ENCODE measurements around the gene CYFIP1.
A peak's percentile ranks its signal among the peaks of the same experiment; 100 is the strongest.

Gene CYFIP1

GRCh38 chr15:22931784-22932536 lies 48.2 kb downstream of the CYFIP1 start:
- no peak for TF ChIP-seq CTCF (IDR thresholded peaks at IDR 0.05)
- DNase-seq (ENCODE audit: low spot score) = no peak
- no peak overlapping the region for H3K27ac ChIP-seq

GRCh38 chr15:22930782-22931484 lies 49.2 kb downstream of the CYFIP1 start:
- no peak overlapping the region for H3K4me3 ChIP-seq
- H3K27ac ChIP-seq = peak overlapping the region in 1 of 2 donors; percentile 26
- no peak for DNase-seq (ENCODE audit: low spot score)
- no peak for TF ChIP-seq CTCF (IDR thresholded peaks at IDR 0.05)

More at GRCh38 chr15:22931784-22932536, 48.2 kb downstream of the CYFIP1 start:
- H3K4me3 ChIP-seq = no peak overlapping the region

- DNase-seq (ENCODE audit: low spot score) = no peak
- Histone ChIP-seq H3K4me3 (no peak overlapping the region), H3K27ac (no peak overlapping the region)
- no peak for TF ChIP-seq CTCF (IDR thresholded peaks at IDR 0.05)
Measured at GRCh38 chr15:22927761-22928160, 52.4 kb downstream of the CYFIP1 start.

- TF ChIP-seq CTCF (IDR thresholded peaks at IDR 0.05) = no peak
- Histone ChIP-seq H3K27ac (no peak overlapping the region), H3K4me3 (no peak overlapping the region)
- no peak for DNase-seq (ENCODE audit: low spot score)
Measured at GRCh38 chr15:22925875-22926274, 54.3 kb downstream of the CYFIP1 start.

- TF ChIP-seq CTCF (IDR thresholded peaks at IDR 0.05) = no peak
Measured at GRCh38 chr15:22922003-22922402, 58.2 kb downstream of the CYFIP1 start.

GRCh38 chr15:22919171-22919570 lies 61.0 kb downstream of the CYFIP1 start:
- no peak for DNase-seq (ENCODE audit: low spot score)
- no peak overlapping the region for H3K27ac ChIP-seq
- TF ChIP-seq CTCF (IDR thresholded peaks at IDR 0.05) = no peak
- H3K4me3 ChIP-seq = no peak overlapping the region

More at GRCh38 chr15:22922003-22922402, 58.2 kb downstream of the CYFIP1 start:
- Histone ChIP-seq H3K27ac (no peak overlapping the region), H3K4me3 (no peak overlapping the region)
- DNase-seq (ENCODE audit: low spot score) = no peak

Measured in coronary artery (tissue), 2 donors.